Smooth muscle cell (in vitro differentiated cells): ENCODE data around the gene TMEM169. TPM values are rescaled to one million over a fixed set of nuclear protein-coding genes. Genes with fewer than 3 reads are reported as not detected.

Experiments used
- DNase-seq: peaks from one replicate; lab custom pipeline; 2025; ENCODE audit not compliant: unreplicated experiment; lab: John Stamatoyannopoulos, UW
- H2AFZ ChIP-seq: fragments of 200-600 bp; sonication (generic); 2 replicates; pipeline ENCODE4 v1.6.0; 2016; ENCODE audit warnings: antibody characterized with exemption, low read depth, mild to moderate bottlenecking
- H3F3A ChIP-seq: fragments of 200-600 bp; sonication (generic); 2 replicates; pipeline ENCODE4 v1.6.0; 2017; ENCODE audit warnings: antibody characterized with exemption, low read depth
- H3K27ac ChIP-seq: fragments of 200-600 bp; sonication (generic); 2 replicates; pipeline ENCODE4 v1.5.1; 2016; ENCODE audit warnings: low read depth, mild to moderate bottlenecking
- H3K27me3 ChIP-seq: fragments of 200-600 bp; sonication (generic); 2 replicates; pipeline ENCODE4 v1.6.1; 2016; ENCODE audit warnings: low read depth, mild to moderate bottlenecking
- H3K36me3 ChIP-seq: fragments of 200-600 bp; sonication (generic); 2 replicates; pipeline ENCODE4 v1.5.1; 2016; ENCODE audit warnings: low read depth
- H3K4me1 ChIP-seq: fragments of 200-600 bp; sonication (generic); 2 replicates; pipeline ENCODE4 v1.5.1; 2016; ENCODE audit warnings: low read depth
- H3K4me2 ChIP-seq: fragments of 200-600 bp; sonication (generic); 2 replicates; pipeline ENCODE4 v1.6.0; 2016; ENCODE audit warnings: mild to moderate bottlenecking
- H3K4me3 ChIP-seq: fragments of 200-600 bp; sonication (generic); 2 replicates; pipeline ENCODE4 v1.5.1; 2016; ENCODE audit warnings: mild to moderate bottlenecking
- H3K79me2 ChIP-seq: fragments of 200-600 bp; sonication (generic); 2 replicates; pipeline ENCODE4 v1.6.0; 2016; ENCODE audit warnings: low read depth, mild to moderate bottlenecking
- H3K9ac ChIP-seq: fragments of 200-600 bp; sonication (generic); 2 replicates; pipeline ENCODE4 v1.6.0; 2016; ENCODE audit warnings: low read depth
- H3K9me3 ChIP-seq: fragments of 200-600 bp; sonication (generic); replicated peaks from 2 replicates; pipeline ENCODE4 v1.5.1; 2016; ENCODE audit warnings: low read depth
- H4K20me1 ChIP-seq: fragments of 200-600 bp; sonication (generic); 2 replicates; pipeline ENCODE4 v1.6.0; 2016; ENCODE audit warnings: low read depth
- WGBS: methylation state at CpG from one replicate; pipeline ENCODE4 v1.1.7; 2016; ENCODE audit warnings: low lambda C conversion rate; 5-methylcytosine and 5-hydroxymethylcytosine counted together
- polyA plus RNA-seq: library from polyadenylated mRNA; unstranded; fragments of >200 nt; fragmentation: Nextera tagmentation; extraction: Ambion mirVana; gene quantifications from 2 replicates; pipeline ENCODE4 v1.2.1, GENCODE V29; 2016
- total RNA-seq: library from RNA; depleted of rRNA; stranded (reverse); fragments of >200 nt; gene quantifications from 2 replicates; pipeline ENCODE4 v1.2.3, GENCODE V29; 2014
- TF ChIP-seq, protein P1 (sequence below): fragments of 200-600 bp; sonication (generic); IDR thresholded peaks from 2 replicates; pipeline ENCODE4 v1.5.1; 2017; ENCODE audit warnings: borderline replicate concordance, mild to moderate bottlenecking, antibody characterized with exemption; ENCODE audit not compliant: insufficient read depth, poor library complexity, severe bottlenecking

The TMEM169 gene
- total and polyA plus RNA-seq, 2 experiments from 2014 or later = 3.6 to 5.7 TPM

DNA sequence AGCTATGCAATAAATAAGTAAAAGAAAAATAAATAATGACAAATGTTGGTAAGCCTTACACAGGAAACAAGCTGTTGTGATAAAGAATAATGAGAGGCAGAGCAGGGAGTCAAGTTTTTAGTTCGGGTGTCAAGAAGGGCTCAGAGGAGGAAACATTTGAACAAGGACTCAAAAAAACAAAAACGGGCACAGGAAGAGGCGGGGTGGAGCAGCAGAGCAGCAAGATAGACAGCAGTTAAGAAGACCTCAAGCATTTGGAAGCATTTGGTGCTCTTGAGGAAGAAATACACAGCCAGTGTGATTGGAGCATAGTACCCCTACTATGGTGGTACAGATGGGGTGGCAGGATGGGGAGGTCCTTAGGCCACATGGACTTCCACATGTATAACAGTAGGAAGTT is 2.8 kb downstream of the TMEM169 start:
- peaks cover 28% of the 10 kb centered on the region for H3K4me1 ChIP-seq
- H3K9ac ChIP-seq = peak overlapping the region; percentile 28
- H4K20me1 ChIP-seq = no peaks in the 10 kb centered on the region
- no peaks in the 10 kb centered on the region for H3K79me2 ChIP-seq
- 72% methylated on average over 3 of the region's 3 CpGs for WGBS
- no peaks in the 10 kb centered on the region for H3K9me3 ChIP-seq
- peak overlapping the region; percentile 73 for H3K4me2 ChIP-seq
- H3K4me3 ChIP-seq = no peak overlapping the region
- peaks cover 9% of the 10 kb centered on the region for H3F3A ChIP-seq
- TF ChIP-seq, protein P1, sequence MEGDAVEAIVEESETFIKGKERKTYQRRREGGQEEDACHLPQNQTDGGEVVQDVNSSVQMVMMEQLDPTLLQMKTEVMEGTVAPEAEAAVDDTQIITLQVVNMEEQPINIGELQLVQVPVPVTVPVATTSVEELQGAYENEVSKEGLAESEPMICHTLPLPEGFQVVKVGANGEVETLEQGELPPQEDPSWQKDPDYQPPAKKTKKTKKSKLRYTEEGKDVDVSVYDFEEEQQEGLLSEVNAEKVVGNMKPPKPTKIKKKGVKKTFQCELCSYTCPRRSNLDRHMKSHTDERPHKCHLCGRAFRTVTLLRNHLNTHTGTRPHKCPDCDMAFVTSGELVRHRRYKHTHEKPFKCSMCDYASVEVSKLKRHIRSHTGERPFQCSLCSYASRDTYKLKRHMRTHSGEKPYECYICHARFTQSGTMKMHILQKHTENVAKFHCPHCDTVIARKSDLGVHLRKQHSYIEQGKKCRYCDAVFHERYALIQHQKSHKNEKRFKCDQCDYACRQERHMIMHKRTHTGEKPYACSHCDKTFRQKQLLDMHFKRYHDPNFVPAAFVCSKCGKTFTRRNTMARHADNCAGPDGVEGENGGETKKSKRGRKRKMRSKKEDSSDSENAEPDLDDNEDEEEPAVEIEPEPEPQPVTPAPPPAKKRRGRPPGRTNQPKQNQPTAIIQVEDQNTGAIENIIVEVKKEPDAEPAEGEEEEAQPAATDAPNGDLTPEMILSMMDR = no peak
- H3K36me3 ChIP-seq = no peaks in the 10 kb centered on the region
- H3K27ac ChIP-seq = peak overlapping the region; percentile 86
- peak overlapping the region; percentile 47 for H2AFZ ChIP-seq
- no peak for DNase-seq
- no peaks in the 10 kb centered on the region for H3K27me3 ChIP-seq

DNA sequence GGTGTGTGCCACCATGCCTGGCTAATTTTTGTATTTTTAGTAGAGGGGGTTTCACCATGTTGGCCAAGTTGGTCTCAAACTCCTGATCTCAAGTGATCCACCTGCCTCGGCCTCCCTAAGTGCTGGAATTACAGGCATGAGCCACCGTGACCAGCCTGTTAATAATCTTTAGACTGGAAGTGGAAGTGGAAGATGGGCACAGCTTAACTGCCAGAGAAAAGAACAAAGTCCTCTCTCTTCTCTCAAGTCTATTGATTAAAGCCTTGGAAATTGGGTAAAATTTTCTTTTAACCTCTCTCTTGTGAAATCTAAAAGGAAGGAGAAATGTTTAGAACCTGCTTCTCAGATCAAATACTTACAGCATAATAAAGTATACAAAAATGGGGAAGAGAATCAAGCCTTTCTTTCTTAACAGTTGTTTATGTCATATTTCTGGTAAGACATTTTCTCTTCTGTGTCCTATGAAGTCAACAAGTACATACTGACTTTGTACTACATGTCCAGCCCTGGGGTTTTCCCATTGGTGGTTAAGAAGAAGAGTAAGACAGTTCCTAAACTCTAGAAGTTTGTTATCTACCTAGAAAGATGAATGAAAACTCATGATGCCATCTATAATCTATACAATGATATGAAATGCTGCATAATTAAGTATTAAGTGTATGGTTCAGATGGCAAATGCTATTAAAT is 4.6 kb downstream of the TMEM169 start:
- Histone ChIP-seq H3K27me3 (no peaks in the 10 kb centered on the region), H3K4me1 (peaks cover 23% of the 10 kb centered on the region), H3K36me3 (no peaks in the 10 kb centered on the region), H3K9ac (no peak overlapping the region), H3K27ac (no peak overlapping the region), H3F3A (peaks cover 9% of the 10 kb centered on the region), H2AFZ (no peak overlapping the region), H3K4me2 (no peak overlapping the region), H4K20me1 (no peaks in the 10 kb centered on the region), H3K4me3 (no peak overlapping the region), H3K9me3 (no peaks in the 10 kb centered on the region), H3K79me2 (no peaks in the 10 kb centered on the region)
- TF ChIP-seq, protein P1 = no peak
- no peak for DNase-seq
- 94% methylated on average over 2 of the region's 2 CpGs for WGBS

DNA sequence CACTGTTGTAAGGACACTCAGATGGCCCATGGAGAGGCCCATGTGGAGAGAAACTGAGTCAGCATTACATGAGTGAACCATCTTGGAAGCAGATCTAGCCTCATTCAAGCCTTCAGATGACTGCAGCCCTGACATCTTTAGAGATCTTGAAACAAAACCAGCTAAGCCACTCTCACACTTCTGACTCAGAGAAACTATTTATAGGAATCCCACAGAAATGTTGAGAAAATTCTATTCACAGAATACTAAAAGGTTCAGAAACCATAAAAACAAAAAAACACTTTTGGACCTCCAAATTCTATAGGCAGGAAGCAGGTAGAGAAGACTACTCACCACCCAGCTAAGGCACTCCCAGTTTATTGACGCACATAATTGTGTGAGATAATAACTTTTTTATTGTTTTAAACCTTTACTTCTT is 8.7 kb downstream of the TMEM169 start:
- WGBS = 97% methylated on average over 1 of the region's 1 CpG
- Histone ChIP-seq H4K20me1 (no peaks in the 10 kb centered on the region), H3K4me1 (no peaks in the 10 kb centered on the region), H3F3A (no peaks in the 10 kb centered on the region), H3K79me2 (no peaks in the 10 kb centered on the region), H3K27me3 (no peaks in the 10 kb centered on the region), H3K36me3 (no peaks in the 10 kb centered on the region), H3K4me3 (no peak overlapping the region), H3K27ac (peak overlapping the region; percentile 45), H3K9ac (no peak overlapping the region), H3K9me3 (no peaks in the 10 kb centered on the region), H3K4me2 (no peak overlapping the region), H2AFZ (no peak overlapping the region)
- DNase-seq = no peak
- TF ChIP-seq, protein P1 = no peak

DNA sequence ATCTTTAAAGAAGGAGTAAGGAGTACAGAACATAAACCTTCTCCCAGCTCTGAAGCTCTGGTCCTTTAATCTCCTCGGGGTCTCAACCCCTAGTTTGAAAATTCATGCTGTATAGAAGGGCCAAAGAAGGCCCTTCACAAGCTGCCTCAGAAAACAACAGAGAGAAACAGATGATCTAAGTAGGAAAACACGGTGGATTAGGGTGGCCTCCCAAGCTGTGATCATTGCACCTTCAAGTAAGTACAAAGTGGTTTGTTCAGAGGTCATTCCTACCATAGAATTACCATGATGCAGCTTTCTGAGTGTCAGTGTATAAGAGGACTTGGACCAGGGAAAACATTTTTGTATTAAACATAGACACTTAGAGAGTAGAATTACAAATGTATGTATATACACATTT is 10.9 kb downstream of the TMEM169 start:
- no peaks in the 10 kb centered on the region for H3K4me1 ChIP-seq
- H4K20me1 ChIP-seq = no peaks in the 10 kb centered on the region
- H3K27me3 ChIP-seq = no peaks in the 10 kb centered on the region
- H3F3A ChIP-seq = no peaks in the 10 kb centered on the region
- no peak for DNase-seq
- TF ChIP-seq, protein P1 = no peak
- no peak overlapping the region for H3K4me2 ChIP-seq
- H3K9ac ChIP-seq = no peak overlapping the region
- no peak overlapping the region for H3K4me3 ChIP-seq
- no peaks in the 10 kb centered on the region for H3K79me2 ChIP-seq
- 85% methylated on average over 2 of the region's 2 CpGs for WGBS
- H3K27ac ChIP-seq = no peak overlapping the region
- no peak overlapping the region for H2AFZ ChIP-seq
- H3K9me3 ChIP-seq = no peaks in the 10 kb centered on the region
- H3K36me3 ChIP-seq = no peaks in the 10 kb centered on the region
